HG03159 (cell line): ENCODE data around the gene PRDX4.
"Not testable (repeated sequence)": the region's sequence is repeated elsewhere in the genome, so short reads cannot be mapped to it uniquely, and the experiment has no call there.

Experiments
- ATAC-seq: cut with Tn5 transposase; IDR thresholded peaks from one replicate; pipeline ENCODE4 v1.9.1; 2021; ENCODE audit warnings: mild to moderate bottlenecking, moderate library complexity; ENCODE audit not compliant: unreplicated experiment

Gene PRDX4

DNA sequence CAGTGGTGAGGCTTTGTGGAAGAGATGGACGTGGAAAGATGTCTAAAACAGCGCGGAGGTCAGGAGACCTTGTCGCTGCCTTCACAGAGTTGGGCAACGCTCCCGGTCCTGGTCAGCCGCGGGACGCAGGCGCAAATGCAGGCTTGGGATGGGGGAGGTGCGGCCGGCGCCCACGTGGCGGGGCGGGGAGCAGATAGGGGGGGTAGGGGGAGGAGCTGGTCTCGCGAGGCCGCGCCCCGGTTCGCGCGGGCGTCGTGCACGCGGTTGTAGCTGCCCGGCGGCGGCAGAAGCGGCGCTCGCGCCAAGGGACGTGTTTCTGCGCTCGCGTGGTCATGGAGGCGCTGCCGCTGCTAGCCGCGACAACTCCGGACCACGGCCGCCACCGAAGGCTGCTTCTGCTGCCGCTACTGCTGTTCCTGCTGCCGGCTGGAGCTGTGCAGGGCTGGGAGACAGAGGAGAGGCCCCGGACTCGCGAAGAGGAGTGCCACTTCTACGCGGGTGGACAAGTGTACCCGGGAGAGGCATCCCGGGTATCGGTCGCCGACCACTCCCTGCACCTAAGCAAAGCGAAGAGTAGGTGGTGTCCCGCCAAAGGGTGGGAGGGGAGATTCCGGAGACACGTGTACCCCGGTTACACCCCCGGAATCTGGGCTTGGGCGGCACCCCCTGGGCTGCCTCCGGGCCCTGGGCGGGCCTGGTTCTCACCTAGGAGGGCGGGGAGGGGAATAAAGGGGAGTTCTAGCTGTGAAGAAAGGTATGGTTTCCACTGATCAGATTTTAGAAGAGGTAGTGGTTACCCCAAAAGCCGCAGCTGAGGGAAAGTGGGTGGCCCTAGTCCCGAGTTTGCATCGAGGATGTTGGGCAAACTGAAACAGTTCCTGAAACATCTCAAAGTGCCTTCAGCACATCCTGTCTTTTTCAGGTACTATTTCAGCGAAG is at the start of gene PRDX4:
Gene PRDX4 (plus strand): TSS at position 255 of the 939 bp plus-strand sequence. CDS start 78 bp downstream, at position 333.
- peak; percentile 56 for ATAC-seq

DNA sequence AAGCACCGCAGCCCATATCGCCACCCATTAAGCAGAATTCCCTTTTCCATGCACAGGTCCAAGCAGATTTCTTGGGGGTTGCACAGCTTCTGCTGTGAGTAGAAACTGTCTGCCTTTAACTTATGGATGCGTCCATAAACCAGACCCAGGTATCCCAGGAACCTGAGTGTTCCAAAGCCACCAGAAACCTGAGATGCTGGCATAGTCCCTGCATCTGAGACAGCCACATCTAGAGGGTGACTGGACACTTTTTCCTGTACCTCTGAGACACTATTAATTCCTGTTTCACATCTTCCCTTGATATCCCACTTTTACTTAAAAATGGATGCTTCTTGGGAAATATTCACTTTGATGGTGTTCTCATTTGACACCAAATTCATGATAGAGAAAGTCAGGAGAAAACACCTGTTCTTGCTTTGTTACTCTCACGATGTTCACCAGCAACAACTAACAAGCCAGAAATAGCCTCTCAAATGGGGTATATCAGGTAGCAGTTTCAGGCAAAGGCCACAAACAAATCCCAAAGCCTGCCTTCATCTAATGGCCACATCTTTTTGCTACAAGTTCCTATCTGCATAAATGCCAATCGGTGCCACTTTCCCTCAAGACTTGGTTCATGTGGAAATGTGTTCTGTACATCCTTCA is 45.5 kb upstream of the PRDX4 start:
- no peak for ATAC-seq

DNA sequence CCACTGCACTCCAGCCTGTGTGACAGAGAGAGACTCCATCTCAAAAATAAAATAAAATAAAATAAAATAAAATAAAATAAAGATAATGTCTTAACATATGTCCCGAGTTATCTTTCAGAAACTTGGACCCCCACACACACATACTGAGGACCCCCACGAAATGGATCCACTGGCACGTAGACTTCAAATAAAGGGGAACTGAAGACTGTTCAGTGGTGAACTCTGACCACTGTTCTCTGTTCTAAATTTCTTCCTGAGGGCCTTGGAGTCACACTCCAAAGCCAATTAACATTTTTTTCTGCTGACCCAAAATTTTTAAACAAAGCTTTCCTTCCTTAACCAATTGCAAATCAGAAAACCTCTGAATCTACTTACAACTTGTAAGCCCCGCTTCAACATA is 43.5 kb upstream of the PRDX4 start:
- no peak for ATAC-seq

- ATAC-seq, result no peak
Measured at GRCh38 chrX:23626651-23627050, 40.6 kb upstream of the PRDX4 start.

- no peak for ATAC-seq
Measured at GRCh38 chrX:23628131-23628530, 39.2 kb upstream of the PRDX4 start.

- ATAC-seq, result no peak
Measured at GRCh38 chrX:23631136-23631535, 36.2 kb upstream of the PRDX4 start.

DNA sequence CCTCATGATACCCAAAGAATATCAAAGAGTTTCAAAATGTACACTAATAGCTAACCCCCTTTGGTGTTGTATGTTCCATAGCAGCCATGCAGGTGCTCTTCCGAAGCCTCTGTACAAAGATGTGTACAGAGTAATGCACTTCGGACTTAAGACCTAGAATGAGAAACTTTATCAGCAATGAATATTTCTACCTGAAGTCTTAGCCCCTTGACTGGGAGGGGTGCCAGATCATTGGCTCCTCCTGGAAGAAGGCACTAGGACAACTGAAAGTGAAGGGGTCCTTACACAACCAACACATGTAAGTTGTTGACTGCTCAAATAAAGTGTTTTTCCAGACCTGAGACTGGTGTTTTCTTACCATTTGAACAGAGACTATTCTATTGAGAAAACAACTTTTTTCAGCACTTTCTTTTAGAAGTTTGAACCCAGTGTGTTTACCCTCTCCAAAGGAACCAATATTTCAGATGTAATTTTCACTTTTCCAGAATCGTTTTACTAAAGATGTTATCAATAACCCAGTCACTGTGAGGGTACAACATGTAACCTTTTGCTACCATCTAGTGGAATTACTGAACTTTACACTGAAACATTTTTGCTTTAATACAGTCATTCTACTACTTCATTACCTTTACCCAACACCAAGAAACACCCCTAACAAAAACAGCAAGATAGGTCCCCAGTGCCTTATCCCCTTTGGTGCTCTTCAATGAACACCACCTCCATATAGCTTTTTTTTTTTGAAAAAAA is 33.3 kb upstream of the PRDX4 start:
- peak; percentile 64 for ATAC-seq

DNA sequence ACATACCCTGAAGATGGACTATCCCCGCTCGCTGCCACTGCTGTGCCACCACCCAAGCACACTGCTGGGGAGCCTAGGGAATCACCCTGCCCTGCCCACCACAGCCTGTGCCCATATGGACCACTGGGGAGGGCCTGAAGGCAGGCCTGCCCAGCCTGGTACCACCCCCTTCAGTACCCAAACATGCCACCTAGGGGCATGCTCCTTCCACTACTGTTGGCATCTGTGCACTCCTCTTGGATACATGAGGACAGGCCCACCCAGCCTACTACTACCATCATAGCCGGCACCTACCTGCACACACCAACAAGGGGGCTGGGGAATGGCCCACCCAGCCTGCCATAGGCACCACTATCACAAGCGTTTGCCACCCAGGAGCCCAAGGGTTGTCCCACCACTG is 30.1 kb upstream of the PRDX4 start:
- no peak for ATAC-seq

DNA sequence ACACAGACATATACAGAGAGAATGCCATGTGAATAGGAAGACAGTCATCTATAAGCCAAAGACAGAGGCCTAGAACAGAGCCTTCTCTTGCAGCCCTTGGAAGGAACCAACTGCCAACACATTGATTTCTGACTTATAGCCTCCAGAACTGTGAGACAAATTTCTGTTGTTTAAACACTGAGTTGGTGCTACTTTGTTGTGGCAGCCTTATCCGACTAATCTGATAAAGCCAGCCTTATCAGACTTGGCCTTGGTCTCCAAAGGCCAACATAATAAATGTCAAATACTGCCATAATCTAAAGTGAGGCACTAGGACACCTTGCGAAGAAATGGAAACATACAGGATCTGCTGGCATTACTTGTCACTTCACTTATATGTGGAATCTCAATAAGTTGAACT is 24.3 kb upstream of the PRDX4 start:
- ATAC-seq, result no peak

DNA sequence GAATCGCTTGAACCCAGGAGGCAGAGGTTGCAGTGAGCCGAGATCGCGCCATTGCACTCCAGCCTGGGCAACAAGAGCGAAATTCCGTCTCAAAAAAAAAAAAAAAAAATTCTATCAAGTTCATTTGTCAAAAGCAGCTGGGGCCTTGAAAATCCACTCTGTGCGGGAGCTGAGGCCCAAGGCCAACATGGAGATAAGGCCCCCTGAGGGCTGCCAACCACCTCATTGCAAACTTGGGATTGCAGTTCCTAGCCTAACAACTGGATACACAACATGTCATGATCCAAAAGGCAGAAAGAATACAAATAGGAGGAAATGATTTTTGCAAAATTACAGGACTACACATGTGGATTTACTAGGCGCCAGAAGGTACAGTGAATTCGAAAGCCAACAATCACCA is 22.5 kb upstream of the PRDX4 start:
- ATAC-seq, result no peak

DNA sequence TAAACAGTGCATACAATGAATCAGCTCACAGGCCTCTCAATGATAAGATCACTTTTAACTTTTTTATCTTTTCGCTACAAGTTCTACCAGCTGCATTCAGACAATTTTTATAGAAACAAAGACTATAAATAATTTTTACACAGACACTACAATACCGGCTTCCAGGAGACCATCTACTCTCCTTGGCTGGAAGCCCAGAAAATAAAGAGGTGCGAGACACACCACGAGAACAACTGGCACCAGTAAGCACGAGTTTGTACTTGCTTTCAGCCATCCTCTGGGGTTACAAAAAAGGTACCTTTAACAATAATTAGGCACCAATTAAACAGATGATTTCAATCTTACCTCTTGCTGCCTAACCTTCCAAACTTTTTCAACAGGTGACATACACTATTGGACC is 11.2 kb upstream of the PRDX4 start:
- ATAC-seq, result no peak

GRCh38 chrX:23656684-23657083 is 10.6 kb upstream of the PRDX4 start:
- no peak for ATAC-seq

DNA sequence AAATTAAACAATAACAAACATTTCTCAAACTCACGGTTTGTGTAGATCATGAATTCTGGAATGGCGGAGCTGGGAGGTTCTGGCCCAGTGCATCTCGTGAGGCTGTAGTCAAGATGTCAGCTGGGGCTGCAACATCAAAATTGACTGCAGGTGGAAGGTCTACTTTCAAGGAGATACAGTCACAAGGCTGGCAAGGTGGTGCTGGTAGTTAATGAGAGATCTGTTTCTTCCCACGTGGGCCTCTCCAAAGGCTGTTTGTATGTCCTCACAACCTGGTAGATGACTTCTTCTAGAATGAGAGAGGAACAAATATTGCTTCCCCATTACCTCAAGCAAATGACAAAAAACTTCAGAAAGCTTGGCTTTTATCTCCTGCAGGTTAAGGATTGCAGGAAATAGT is 8.0 kb upstream of the PRDX4 start:
- ATAC-seq, result no peak

DNA sequence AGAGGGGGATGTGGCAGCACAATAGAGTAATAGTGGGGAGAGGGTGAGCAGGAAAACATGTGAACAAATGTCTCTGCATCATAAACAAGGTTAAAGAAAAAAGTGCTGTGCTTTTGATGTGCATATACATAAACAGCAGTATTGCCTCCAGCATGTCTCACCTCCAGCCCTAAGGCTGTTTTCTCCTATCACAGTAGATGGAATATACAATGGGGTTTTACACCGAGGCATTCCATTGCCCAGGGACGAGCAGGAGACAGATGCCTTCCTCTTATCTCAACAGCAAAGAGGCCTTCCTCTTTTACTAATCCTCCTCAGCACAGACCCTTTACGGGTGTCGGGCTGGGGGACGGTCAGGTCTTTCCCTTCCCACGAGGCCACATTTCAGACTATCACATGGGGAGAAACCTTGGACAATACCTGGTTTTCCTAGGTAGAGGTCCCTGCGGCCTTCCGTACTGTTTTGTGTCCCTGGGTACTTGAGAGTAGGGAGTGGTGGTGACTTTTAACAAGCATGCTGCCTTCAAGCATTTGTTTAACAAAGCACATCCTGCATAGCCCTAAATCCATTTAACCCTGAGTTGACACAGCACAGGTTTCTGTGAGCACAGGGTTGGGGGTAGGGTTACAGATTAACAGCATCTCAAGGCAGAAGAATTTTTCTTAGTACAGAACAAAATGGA is 7.1 kb upstream of the PRDX4 start:
- not testable (repeated sequence) for ATAC-seq

DNA sequence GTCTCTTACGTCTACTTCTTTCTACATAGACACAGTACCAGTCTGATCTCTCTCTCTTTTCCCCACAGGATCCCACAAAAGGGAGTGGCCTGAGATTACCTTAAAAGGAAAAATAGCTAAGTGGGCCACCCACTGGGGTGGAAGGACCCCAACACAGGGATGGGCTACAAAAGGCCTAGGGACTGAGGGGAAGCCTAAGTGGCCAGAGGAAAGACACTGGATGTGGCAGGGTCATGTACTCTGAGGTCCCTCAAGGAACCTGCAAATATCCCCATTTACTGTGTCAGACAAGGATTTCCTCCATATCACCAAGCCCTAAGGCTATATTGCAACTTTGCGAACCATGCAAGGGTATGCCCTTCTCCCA is 6.5 kb upstream of the PRDX4 start:
- ATAC-seq, result no peak

- ATAC-seq, result no peak
Measured at GRCh38 chrX:23661671-23662070, 5.6 kb upstream of the PRDX4 start.

- no peak for ATAC-seq
Measured at GRCh38 chrX:23662187-23662586, 5.1 kb upstream of the PRDX4 start.

GRCh38 chrX:23662853-23663252 is 4.4 kb upstream of the PRDX4 start:
- peak; percentile 56 for ATAC-seq

- no peak for ATAC-seq
Measured at GRCh38 chrX:23664496-23664895, 2.8 kb upstream of the PRDX4 start.

- ATAC-seq, result no peak
Measured at GRCh38 chrX:23666282-23666681, 1.0 kb upstream of the PRDX4 start.

DNA sequence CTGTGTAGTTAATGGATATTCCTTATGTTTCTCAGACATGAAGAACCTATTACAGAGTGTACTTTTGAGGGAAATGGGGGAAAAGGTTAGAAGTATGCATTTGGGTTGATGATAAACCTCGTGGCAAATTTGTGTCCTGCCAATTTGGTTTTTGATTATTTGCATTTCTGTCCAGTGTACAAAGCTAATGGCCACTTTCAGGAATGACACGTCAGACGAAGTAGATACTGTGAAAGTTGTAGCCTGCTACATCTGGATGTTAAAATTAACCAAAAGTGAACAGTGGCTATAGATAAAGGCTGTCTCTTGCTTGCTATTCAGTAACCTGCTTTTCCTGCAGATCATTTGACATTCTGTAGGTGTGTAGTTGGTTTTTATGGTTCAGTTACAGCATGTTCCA is 1.0 kb downstream of the PRDX4 start:
- ATAC-seq, result peak; percentile 33
